Breast epithelium (tissue), 4 donors: ENCODE measurements around the gene ZNF566. TPM values are rescaled to one million over a fixed set of nuclear protein-coding genes. Genes with fewer than 3 reads are reported as not detected.

Source experiments
- DNase-seq, 2 donors: peaks; one replicate each; pipeline ENCODE4 v3.0.0-alpha.2; 2019; ENCODE audit warnings: low spot score in 2 of 2
- H3K27ac ChIP-seq, 2 donors: fragments of 200-600 bp; sonication (generic) in 1 of 2; one replicate each; pipeline ENCODE4 v1.5.1; 2016 to 2019; ENCODE audit warnings: mild to moderate bottlenecking in 1 of 2
- H3K27me3 ChIP-seq, 2 donors: fragments of 200-600 bp; sonication (generic) in 1 of 2; one replicate each; pipeline versions ENCODE4 v1.5.1 to v1.6.0; 2017 to 2019; ENCODE audit warnings: control low read depth in 1 of 2, mild to moderate bottlenecking in 1 of 2
- H3K36me3 ChIP-seq: fragments of 200-600 bp; one replicate; pipeline ENCODE4 v1.5.1; 2019
- H3K4me1 ChIP-seq, 2 donors: fragments of 200-600 bp; sonication (generic); one replicate each; pipeline ENCODE4 v1.5.1; 2016 to 2019; ENCODE audit warnings: control low read depth in 1 of 2
- H3K4me3 ChIP-seq, 3 donors: fragments of 200-600 bp; sonication (generic); 1 replicate in 2 of 3; 2 replicates in 1 of 3; pipeline ENCODE4 v1.5.1; 2016 to 2019; ENCODE audit warnings: mild to moderate bottlenecking in 3 of 3, moderate library complexity in 2 of 3
- H3K9me3 ChIP-seq, 2 donors: fragments of 200-600 bp; sonication (generic) in 1 of 2; one replicate each; pipeline ENCODE4 v1.5.1; 2016 to 2019; ENCODE audit warnings: control low read depth in 1 of 2
- CTCF ChIP-seq, 3 donors: fragments of 450-650 bp; IDR thresholded peaks; one replicate each; pipeline ENCODE4 v1.5.1; 2016 to 2017; ENCODE audit warnings: antibody characterized with exemption in 3 of 3, mild to moderate bottlenecking in 3 of 3, moderate library complexity in 3 of 3
- POLR2A ChIP-seq: fragments of 450-650 bp; IDR thresholded peaks from one replicate; pipeline ENCODE4 v1.6.1; 2016; ENCODE audit warnings: antibody characterized with exemption, mild to moderate bottlenecking, moderate library complexity
- POLR2AphosphoS5 ChIP-seq, 3 donors: sonication (generic); formaldehyde crosslinking; IDR thresholded peaks; one replicate each; pipeline ENCODE4 v1.6.1; 2017; ENCODE audit warnings: antibody characterized with exemption in 3 of 3
- intact Hi-C: fragments of 100-400 bp; cut with DNase I; formaldehyde crosslinking; loops from one replicate; pipeline ENCODE4 v1.15.1; 2023; ENCODE audit warnings: low total_unique reads
- total RNA-seq, 3 donors: library from RNA; depleted of rRNA; stranded (reverse); fragments of >200 nt; gene quantifications; one replicate each; pipeline ENCODE4 v1.1.0, GENCODE V29; 2016

ZNF566 gene
- total RNA-seq, 3 donors from 2014 or later: 10.2 to 14.7 (median 11.4) TPM

- Histone ChIP-seq H3K27ac (peak overlapping the region; percentile 97), H3K4me1 (peaks cover 0 to 6% of the 10 kb centered on the region in 2 donors), H3K9me3 (peaks cover 0 to 11% of the 10 kb centered on the region in 2 donors), H3K4me3 (peak overlapping the region; percentile 70 to 85 (median 78)), H3K27me3 (no peaks in the 10 kb centered on the region), H3K36me3 (no peaks in the 10 kb centered on the region)
- no peak for TF ChIP-seq POLR2A
- no peak for TF ChIP-seq POLR2AphosphoS5 (IDR thresholded peaks at IDR 0.05)
- no peak for TF ChIP-seq CTCF (IDR thresholded peaks at IDR 0.05)
- DNase-seq: no peak
- intact Hi-C loops: no loop called here
Observed at GRCh38 chr19:36488846-36489117, 579 bp downstream of the ZNF566 start.

DNA sequence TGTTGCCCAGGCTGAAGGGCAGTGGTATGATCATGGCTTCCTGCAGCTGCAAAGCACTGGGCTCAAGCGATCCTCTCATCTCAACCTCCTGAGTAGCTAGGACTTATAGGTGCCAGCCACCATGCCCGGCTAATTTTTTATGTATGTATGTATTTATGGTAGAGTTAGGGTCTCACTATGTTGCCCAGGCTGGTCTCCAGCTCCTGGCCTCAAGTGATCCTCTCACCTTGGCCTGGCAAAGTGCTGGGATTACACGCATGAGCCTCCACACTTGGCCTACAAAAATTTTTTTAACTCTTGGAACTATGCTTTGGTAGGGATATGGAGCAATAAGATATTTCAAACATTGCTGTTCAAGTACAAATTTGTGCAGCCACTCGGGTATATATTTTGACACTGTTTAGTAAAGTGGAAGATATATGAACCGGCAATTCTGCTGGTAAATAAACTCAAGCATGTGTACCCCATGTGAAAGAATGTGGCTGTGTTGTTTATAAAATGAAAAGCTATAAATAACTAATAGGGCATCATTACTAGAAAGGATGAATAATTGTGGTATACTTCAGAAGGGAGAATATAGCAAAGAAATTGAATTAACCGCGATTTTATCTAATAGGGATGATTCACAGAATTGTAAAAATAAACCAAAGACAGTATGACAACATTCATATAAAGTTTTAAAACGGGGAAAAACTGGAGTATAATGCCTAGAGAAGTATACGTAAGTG lies 1.1 kb downstream of the ZNF566 start:
- TF ChIP-seq POLR2A (no peak), POLR2AphosphoS5 (IDR thresholded peaks at IDR 0.05) (no peak), CTCF (IDR thresholded peaks at IDR 0.05) (no peak)
- peak overlapping the region; percentile 70 to 85 (median 78) for H3K4me3 ChIP-seq
- DNase-seq: no peak
- H3K27me3 ChIP-seq: no peaks in the 10 kb centered on the region
- intact Hi-C loops: no loop called here
- peak overlapping the region; percentile 97 for H3K27ac ChIP-seq
- peaks cover 0 to 6% of the 10 kb centered on the region in 2 donors for H3K4me1 ChIP-seq
- peaks cover 0 to 13% of the 10 kb centered on the region in 2 donors for H3K9me3 ChIP-seq
- H3K36me3 ChIP-seq: no peaks in the 10 kb centered on the region

DNA sequence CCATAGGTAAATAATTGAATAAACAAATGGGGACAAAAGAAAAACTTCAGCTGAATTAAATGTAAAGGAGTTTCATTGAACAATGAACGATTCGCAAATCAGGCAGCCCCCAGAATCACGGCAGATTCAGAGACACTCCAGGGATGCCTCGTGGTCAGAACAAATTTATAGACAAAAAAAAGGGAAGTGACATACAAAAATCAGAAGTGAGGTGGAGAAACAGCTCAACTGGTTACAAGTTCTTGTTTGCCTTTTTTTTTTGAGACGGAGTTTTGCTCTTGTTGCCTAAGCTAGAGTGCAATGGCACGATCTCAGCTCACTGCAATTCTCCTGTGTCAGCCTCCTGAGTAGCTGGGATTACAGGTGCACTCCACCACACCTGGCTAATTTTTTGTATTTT lies 5.7 kb downstream of the ZNF566 start:
- Histone ChIP-seq H3K9me3 (peaks cover 5 to 20% of the 10 kb centered on the region in 2 donors), H3K36me3 (no peaks in the 10 kb centered on the region), H3K27ac (no peak overlapping the region), H3K4me1 (peaks cover 0 to 6% of the 10 kb centered on the region in 2 donors), H3K27me3 (no peaks in the 10 kb centered on the region), H3K4me3 (no peak overlapping the region)
- intact Hi-C loops: no loop called here
- TF ChIP-seq CTCF (IDR thresholded peaks at IDR 0.05) (no peak), POLR2AphosphoS5 (IDR thresholded peaks at IDR 0.05) (no peak)
- no peak for DNase-seq

- Histone ChIP-seq H3K27ac (no peak overlapping the region), H3K4me1 (no peaks in the 10 kb centered on the region), H3K4me3 (no peak overlapping the region), H3K9me3 (peaks cover 5 to 22% of the 10 kb centered on the region in 2 donors), H3K27me3 (no peaks in the 10 kb centered on the region), H3K36me3 (no peaks in the 10 kb centered on the region)
- no peak for DNase-seq
- intact Hi-C loops: no loop called here
- TF ChIP-seq POLR2AphosphoS5 (IDR thresholded peaks at IDR 0.05) (no peak), CTCF (IDR thresholded peaks at IDR 0.05) (no peak), POLR2A (no peak)
Observed at GRCh38 chr19:36482876-36483275, 6.5 kb downstream of the ZNF566 start.

- no peak for TF ChIP-seq POLR2AphosphoS5 (IDR thresholded peaks at IDR 0.05)
- no peak for TF ChIP-seq CTCF (IDR thresholded peaks at IDR 0.05)
- TF ChIP-seq POLR2A: no peak
- peaks cover 42 to 43% of the 10 kb centered on the region in 2 donors for H3K9me3 ChIP-seq
- no peak overlapping the region for H3K27ac ChIP-seq
- no peaks in the 10 kb centered on the region for H3K4me1 ChIP-seq
- H3K4me3 ChIP-seq: no peak overlapping the region
- intact Hi-C loops: no loop called here
- DNase-seq: no peak
- H3K36me3 ChIP-seq: no peaks in the 10 kb centered on the region
- no peaks in the 10 kb centered on the region for H3K27me3 ChIP-seq
Observed at GRCh38 chr19:36460046-36460445, 29.3 kb downstream of the ZNF566 start.
